ENCODE results near the gene FAM222B.
A peak's percentile ranks its signal among the peaks of the same experiment; 100 is the strongest.
"Not testable (repeated sequence)": the region's sequence is repeated elsewhere in the genome, so short reads cannot be mapped to it uniquely, and the experiment has no call there.

Gene FAM222B

DNA sequence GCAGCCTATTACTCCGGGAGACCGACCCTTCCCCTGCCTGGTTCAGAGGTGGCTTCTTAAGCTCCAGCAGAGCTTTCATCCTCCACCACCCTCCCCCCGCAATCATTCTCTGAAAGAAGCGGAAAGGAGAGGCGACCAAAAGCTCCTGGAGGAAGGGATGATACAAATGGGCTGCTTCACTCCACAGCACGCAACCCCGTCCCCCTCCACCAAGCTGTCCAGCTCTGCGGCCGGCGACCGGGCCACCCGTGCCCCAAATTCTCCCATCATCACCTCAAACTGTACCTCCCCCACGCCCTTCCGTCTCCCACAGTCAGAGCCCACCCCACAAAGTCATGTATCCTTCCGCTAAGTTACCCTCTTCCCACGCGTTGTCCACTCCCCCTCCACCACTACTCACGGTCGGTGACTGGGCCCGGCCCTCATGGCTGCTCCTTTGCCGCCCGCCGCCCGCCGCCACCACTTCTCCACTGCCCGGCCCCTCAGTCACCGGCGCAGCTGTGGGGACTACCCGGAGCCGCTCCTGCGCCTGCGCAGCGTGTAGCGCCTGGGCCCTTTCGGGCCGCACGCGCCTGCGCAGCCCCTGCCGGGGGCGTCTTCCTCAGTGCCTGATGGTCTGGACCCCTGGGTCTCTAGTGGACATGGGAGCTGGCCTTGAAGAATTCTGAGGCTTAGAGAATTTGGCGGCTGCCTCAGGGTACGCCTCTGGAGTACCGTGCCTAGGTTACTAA lies at the start of gene FAM222B:
Gene FAM222B (minus strand): TSS at position 509 of the 731 bp plus-strand sequence. CDS start 76,123 bp downstream, outside the sequence.
- peak; percentile 86 to 98 for DNase-seq

GRCh38 chr17:28892024-28892423 lies 49.4 kb upstream of the FAM222B start:
- no peak for DNase-seq

DNA sequence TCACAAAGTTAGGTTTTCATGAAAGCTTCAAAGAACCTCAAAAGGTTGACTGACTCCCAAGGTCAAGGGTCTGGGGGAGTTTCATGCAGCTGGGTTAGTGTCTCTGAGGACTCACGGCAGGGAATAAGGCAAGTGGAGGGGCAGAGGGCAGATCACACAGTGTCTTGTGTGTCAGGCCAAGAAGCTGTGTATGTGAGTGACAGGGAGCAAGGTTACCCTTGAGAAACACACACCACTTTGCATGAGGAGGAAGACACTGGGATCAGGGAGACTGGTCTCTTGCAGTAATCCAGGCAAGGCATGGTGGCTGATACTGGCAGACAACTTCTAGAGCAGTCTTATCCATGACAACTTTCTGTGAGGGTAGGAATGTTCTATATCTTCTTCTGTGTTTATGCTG lies 48.6 kb upstream of the FAM222B start:
- DNase-seq: no peak

- DNase-seq: no peak
These were observed 47.4 kb upstream of the FAM222B start for GRCh38 chr17:28889996-28890395.

GRCh38 chr17:28888832-28889231 lies 46.2 kb upstream of the FAM222B start:
- peak in 1 of 2 experiments; percentile 22 for DNase-seq

DNA sequence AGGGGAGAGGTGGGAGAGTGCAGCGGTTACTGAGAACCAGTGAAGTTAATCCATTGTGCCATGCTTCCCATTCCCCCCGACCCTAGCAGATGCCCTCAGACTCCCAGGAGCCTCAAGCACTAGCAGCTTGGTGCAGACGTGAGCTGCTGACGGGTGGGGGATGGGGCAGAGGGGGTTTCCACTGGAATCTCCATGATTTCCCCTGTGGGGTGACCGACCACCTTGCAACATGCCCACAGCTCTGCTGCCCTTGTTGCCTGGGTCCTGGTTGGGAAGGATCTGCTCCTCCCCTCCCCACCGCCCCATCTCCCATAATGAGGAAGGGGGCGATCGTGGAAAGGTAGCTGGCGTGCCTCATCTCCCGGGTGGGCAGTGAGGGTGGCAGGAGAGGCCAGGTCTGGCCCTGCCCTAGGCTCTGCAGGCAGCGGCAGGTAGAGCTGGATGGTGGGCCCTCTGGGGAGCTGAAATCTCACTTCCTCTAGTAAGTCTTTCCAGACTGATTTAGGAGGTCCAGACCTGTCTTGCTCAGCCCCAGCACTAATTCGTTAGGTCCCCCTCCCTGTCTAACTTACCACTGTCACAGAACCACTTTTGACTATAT lies 45.4 kb upstream of the FAM222B start:
- no peak for DNase-seq

GRCh38 chr17:28885951-28886350 lies 43.4 kb upstream of the FAM222B start:
- DNase-seq: no peak

DNA sequence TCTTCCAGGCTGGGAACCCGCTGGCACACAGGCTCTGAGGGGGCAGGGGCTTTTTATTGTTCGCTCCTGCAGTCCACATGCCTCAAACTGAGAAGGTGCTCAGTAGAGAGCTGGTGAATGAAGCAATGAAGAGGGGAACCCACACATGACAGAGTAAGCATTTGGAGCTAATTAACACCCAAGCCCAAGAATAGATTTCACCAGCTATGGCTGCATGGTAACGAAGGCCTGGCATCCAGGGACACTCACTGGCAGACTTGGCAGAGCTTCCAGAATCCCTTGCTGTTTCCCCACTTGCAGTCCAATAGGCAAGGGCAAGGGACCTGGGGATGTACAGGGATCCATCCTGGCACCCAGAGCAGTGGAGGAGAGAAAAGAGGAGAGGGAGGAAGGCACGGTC lies 42.8 kb upstream of the FAM222B start:
- no peak for DNase-seq

GRCh38 chr17:28883967-28884702 lies 41.5 kb upstream of the FAM222B start:
- DNase-seq: no peak

DNA sequence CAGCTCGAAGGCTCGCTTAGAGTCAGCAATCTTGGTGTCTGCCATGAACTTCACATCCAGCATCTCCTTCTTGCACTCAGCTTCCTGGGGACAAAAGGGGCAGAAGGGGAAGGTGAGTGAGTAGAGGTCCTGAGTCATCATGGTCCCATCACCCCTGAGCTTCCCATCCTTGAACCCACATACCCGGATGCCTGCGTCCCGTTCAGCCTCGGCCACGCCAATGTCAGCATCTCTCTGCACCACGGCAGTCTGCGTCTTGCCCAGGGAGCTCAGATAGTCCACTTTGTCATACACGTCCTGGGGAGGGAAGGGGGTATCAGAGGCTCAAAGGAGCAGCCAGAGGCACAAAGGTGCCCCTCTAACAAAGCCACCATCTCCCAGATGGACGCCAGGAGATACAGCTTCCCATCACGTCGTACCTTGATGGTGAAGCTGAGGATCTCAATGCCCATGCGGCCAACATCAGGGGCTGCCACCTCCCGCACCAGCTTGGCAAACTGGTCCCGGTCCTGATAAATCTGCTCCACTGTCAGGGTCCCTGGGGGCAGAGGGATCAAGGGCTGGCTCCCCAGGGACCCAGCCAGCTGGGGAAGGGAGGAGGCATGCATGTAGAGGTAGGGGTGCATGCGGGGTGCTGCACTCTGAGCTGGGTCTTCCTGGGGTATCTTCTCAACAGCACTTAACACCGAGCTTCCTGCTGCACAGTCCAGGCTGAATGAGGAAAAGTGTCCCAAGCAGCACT lies 39.7 kb upstream of the FAM222B start:
- DNase-seq: no peak

DNA sequence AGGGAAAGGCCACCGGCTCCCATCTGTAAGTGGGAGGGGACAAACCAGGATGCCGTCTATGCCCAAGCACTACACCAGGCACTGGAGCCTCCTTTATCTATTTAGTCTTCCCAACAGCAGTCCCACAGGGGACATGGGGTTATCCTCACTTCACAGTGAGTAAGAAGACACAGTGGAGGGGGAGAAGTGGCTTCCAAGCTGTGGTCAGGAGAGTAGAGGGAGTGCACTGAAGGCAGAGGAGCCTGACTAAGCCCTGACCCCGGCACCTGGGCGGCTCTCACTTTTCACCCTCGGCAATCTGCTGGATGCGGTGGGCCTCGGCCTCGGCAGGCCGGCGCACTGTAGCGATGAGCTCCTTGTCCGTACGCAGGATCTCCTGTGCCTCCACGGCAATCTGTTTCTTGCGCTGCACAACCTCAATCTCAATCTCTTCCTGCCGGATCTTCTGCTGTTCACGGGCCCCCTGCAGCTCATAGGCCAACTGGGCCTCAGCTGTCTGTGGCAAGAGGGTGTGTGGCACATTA lies 39.0 kb upstream of the FAM222B start:
- DNase-seq: no peak

DNA sequence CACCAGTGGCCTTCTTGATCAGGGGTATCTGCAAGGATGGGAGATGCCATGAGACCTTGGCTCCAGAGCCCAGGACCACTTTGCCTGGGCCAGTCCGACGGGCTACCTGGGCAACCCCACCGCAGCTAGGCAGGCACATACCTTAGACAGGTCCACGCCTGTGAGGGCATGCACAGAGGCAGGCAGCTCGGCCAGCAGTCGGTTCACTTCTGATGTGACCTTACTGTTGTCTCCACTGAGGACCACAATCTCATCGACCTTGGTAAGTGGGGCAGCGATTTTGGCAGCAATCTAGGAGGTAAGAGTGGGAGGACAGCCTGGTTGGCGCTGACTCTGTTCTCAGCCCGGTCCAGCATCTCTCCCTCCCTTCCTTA lies 38.0 kb upstream of the FAM222B start:
- DNase-seq: no peak

DNA sequence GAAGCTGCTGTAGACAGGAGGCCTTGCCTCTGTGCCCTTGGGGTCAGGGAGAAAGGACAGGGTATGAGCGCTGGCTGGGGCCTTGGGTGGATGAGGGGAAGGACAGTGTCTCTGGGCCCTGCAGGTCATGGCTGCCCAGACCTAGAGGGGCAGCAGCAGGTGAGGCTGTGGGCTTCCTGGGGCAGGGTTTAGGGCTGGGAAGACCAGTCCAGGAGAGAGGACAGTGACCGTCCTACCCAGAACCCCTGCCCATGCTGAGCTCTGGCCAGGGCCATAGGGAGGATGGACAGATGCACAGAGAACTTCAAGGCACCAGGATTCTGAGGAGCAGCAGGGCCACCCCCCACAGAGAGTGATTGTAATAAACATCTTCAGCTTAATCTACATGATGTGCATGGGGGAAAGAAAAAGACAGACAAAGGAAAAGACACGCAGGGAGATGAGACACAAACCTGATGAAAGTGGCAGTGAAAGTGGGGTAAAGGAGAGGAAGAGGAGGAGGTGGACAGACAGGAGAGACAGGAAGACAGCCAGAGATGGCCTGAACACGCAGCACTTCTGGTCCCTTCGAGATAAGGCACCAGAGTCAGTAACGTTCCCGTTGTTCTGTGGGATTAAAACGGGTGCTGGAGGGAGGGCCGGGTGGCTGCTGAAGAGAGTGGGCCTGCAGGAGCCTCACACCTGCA lies 37.4 kb upstream of the FAM222B start:
- no peak for DNase-seq

- DNase-seq: peak; percentile 52 to 78
These were observed 36.4 kb upstream of the FAM222B start for GRCh38 chr17:28878981-28879380.

- no peak for DNase-seq
These were observed 35.7 kb upstream of the FAM222B start for GRCh38 chr17:28878158-28878910.

- DNase-seq: not testable (repeated sequence)
These were observed 34.6 kb upstream of the FAM222B start for GRCh38 chr17:28877150-28877711.

DNA sequence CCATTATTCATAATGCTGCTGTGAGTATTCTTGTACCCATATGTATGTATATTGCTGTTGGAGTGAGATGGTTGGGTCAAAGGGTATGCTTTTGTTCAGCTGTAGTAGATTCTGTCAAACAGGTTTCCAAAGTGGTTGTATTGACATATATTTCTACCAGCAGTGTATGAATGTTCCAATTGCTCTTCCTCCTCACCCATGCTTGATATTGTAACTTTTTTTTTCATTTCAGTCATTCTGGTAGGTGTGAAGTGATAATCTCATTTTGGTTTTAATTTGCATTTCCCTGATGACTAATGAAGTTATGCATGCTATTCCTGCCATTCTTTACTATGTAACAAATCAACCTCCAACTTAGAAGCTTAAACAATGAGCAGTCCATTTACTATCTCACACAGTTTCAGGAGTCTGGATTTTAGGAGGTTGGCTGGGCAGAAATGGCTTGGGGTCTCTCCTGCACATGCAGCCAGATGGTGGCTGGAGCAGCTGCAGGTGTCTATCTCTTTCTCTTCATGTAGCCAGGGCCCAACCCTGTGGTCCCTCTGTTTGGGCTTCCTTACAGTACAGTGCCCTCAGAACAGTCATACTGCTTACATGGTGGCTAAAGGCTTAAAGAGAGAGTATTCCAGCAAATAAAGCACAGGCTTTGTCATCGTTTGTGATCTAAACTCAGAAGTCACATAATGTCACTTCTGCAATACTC lies 33.4 kb upstream of the FAM222B start:
- peak in 1 of 2 experiments; percentile 83 for DNase-seq

DNA sequence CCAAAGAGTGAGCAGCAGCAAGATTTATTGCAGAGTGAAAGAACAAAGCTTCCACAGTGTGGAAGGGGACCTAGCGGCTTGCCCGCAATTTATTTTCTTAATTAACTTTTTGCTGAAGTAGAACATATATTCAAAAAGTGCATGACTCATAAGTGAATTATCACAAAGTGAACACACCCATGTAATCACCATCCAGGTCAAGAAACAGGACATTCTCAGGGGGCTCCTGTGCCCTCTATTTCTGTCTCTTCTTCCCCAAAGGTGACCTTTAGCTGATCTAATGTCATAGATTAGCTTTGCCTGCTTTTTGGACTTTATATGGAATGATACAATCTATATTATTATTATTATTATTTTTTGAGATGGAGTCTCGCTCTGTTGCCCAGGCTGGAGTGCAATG lies 32.2 kb upstream of the FAM222B start:
- no peak for DNase-seq

DNA sequence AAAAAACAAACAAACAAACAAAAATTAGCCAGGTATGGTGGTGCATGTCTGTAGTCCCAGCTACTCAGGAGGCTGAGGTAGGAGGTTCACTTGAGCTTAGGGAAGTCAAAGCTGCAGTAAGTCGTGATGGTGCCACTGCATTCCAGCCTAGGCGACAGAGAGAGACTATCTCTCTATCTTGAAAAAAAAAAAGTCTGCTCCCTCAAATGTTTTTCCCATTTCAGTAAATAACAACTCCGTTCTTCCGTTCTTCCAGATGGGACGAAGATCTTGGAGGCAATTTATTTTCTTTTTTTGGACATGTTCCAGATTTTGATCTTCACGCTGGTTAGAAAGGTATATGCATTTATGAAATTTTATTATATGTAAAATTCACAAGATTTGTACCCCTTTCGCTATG lies 31.2 kb upstream of the FAM222B start:
- no peak for DNase-seq

DNA sequence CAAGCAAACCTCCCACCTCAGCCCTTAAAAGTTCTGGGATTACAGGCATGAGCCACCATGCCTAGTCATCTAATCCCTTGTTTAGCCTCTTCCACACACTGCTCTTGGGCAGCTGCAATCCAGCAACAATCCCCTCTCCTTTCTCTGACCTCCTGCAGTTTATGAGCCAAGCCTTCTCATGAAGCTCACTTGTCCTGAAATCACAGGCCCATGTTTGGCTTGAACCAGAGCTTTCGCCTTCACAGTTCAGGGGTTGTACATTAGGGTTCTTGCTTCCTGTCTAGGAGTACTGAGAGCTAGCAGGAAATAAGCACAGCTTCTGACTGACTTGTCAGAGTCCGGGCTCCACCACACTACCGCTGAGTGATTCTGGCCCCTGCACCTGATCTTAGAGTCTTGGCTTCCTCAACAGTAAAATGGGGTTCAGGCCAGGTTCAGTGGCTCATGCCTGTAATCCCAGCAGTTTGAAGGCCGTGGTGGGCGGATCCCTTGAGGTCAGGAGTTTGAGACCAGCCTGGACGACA lies 28.5 kb upstream of the FAM222B start:
- DNase-seq: no peak
